Lower leg skin (tissue), 3 donors: ENCODE data around the gene ZBTB12.

ENCODE experiments used
- CTCF ChIP-seq, 3 donors: fragments of 450-650 bp; IDR thresholded peaks; one replicate each; pipeline ENCODE4 v1.5.1; 2016; ENCODE audit warnings: antibody characterized with exemption in 3 of 3, mild to moderate bottlenecking in 3 of 3, moderate library complexity in 2 of 3
- POLR2A ChIP-seq, 2 donors: fragments of 450-650 bp; IDR thresholded peaks; one replicate each; pipeline ENCODE4 v1.6.1; 2016 to 2017; ENCODE audit warnings: antibody characterized with exemption in 2 of 2, mild to moderate bottlenecking in 1 of 2, moderate library complexity in 1 of 2

GRCh38 chr6:31919624-31920303, 17.9 kb upstream of the ZBTB12 start:
- TF ChIP-seq CTCF (IDR thresholded peaks at IDR 0.05) (no peak), POLR2A (IDR thresholded peaks at IDR 0.05) (no peak)
